Colonic mucosa (tissue), 4 donors: ENCODE measurements around the gene PNPLA3. TPM values are rescaled to one million over a fixed set of nuclear protein-coding genes. Genes with fewer than 3 reads are reported as not detected.

ENCODE experiments used
- DNase-seq: peaks from one replicate; pipeline ENCODE4 v3.0.0-alpha.2; 2020
- H3K27ac ChIP-seq: fragments of 200-600 bp; one replicate; pipeline ENCODE4 v1.8.0; 2021
- H3K27me3 ChIP-seq: fragments of 200-600 bp; one replicate; pipeline ENCODE4 v1.8.0; 2021
- H3K36me3 ChIP-seq: fragments of 200-600 bp; one replicate; pipeline ENCODE4 v1.8.0; 2021
- H3K4me1 ChIP-seq: fragments of 200-600 bp; one replicate; pipeline ENCODE4 v1.8.0; 2021; ENCODE audit warnings: mild to moderate bottlenecking
- H3K4me3 ChIP-seq: fragments of 200-600 bp; one replicate; pipeline ENCODE4 v1.8.0; 2021
- H3K9ac ChIP-seq, 2 donors: one replicate each; pipeline ENCODE4 v1.7.0; 2013; ENCODE audit warnings: control low read depth in 2 of 2, low read depth in 2 of 2, low read length in 2 of 2
- H3K9me3 ChIP-seq: fragments of 200-600 bp; one replicate; pipeline ENCODE4 v1.8.0; 2021
- CTCF ChIP-seq: fragments of 200-600 bp; IDR thresholded peaks from one replicate; pipeline ENCODE4 v1.8.0; 2022; ENCODE audit warnings: antibody characterized with exemption, mild to moderate bottlenecking
- intact Hi-C: fragments of 100-400 bp; cut with DNase I; formaldehyde crosslinking; loops from one replicate; pipeline ENCODE4 v1.14.1; 2022
- total RNA-seq, 2 donors: library from RNA; stranded (reverse); fragmentation: NEBNext Ultra II Directional in 1 of 2; extraction: Animal tissue kit (Norgen Biotek cat#: 25700) in 1 of 2; gene quantifications; one replicate each; pipeline ENCODE4 v1.2.1, GENCODE V29; 2021
- donor health status: healthy.
- donor health status: DM: no; HTN: no; CAD: no.
- donor health status: DM: no; HTN: no; CAD: no.

The PNPLA3 gene
- total RNA-seq, 2 donors from 2014 or later = 0.15 to 1.6 TPM

DNA sequence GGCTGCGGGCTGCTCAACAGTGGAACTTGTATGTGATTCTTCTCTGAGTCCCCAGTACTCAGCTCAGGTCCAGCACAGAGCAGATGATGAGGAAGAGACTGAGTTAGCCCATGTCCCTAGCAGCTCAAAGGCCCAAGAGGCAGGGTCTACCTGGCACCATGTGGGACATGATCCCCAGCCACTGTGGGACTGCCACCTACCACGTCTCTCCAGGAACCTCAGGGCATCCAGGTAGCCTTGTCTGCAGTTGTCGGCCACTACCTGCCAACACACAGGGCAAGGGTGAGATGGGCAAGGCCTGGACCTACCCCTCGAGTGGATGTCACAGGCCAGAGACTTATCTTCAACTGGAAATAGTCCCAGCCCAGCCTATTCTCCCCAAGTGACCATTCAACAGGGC lies 36.2 kb upstream of the PNPLA3 start:
- DNase-seq = no peak
- no peak overlapping the region for H3K9ac ChIP-seq
- intact Hi-C loops = no loop called here
- H3K27me3 ChIP-seq = peaks cover 16% of the 10 kb centered on the region
- H3K9me3 ChIP-seq = no peaks in the 10 kb centered on the region
- no peak overlapping the region for H3K4me3 ChIP-seq
- H3K27ac ChIP-seq = no peak overlapping the region
- no peaks in the 10 kb centered on the region for H3K36me3 ChIP-seq
- TF ChIP-seq CTCF = no peak
- H3K4me1 ChIP-seq = no peaks in the 10 kb centered on the region

DNA sequence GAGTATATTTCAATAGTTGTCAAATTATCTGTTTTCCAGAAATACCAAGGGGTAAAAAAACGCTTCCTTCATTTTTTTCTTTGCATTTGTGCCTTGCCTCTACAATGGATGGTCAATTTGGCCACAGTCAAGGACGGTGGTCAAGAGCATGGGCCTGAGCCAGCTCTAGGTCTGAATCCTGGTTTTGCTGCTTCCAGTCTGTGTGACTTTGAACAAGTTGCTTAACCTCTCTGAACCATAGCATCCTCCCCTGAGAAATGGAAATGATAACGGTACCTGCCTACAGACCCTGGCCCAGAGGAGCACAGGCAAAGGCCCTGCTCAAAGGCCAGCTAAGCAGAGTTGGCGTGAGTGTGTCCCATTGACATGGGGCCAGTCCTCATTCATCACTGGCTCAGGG lies 34.9 kb upstream of the PNPLA3 start:
- Histone ChIP-seq H3K36me3 (no peaks in the 10 kb centered on the region), H3K27ac (no peak overlapping the region), H3K4me1 (no peaks in the 10 kb centered on the region), H3K9me3 (no peaks in the 10 kb centered on the region), H3K9ac (no peak overlapping the region), H3K4me3 (no peak overlapping the region), H3K27me3 (peaks cover 16% of the 10 kb centered on the region)
- intact Hi-C loops = no loop called here
- TF ChIP-seq CTCF = no peak
- no peak for DNase-seq

- intact Hi-C loops = no loop called here
- Histone ChIP-seq H3K27ac (no peak overlapping the region), H3K4me1 (no peaks in the 10 kb centered on the region), H3K27me3 (peaks cover 16% of the 10 kb centered on the region), H3K9ac (no peak overlapping the region), H3K9me3 (no peaks in the 10 kb centered on the region), H3K36me3 (no peaks in the 10 kb centered on the region), H3K4me3 (no peak overlapping the region)
- DNase-seq = no peak
- TF ChIP-seq CTCF = no peak
These were observed 34.3 kb upstream of the PNPLA3 start for GRCh38 chr22:43889201-43889859.

GRCh38 chr22:43889860-43890253 lies 33.7 kb upstream of the PNPLA3 start:
- Histone ChIP-seq H3K27ac (no peak overlapping the region), H3K4me3 (no peak overlapping the region), H3K9ac (no peak overlapping the region), H3K9me3 (no peaks in the 10 kb centered on the region), H3K4me1 (no peaks in the 10 kb centered on the region), H3K27me3 (peaks cover 16% of the 10 kb centered on the region), H3K36me3 (no peaks in the 10 kb centered on the region)
- no peak for DNase-seq
- no peak for TF ChIP-seq CTCF
- intact Hi-C loops = no loop called here

DNA sequence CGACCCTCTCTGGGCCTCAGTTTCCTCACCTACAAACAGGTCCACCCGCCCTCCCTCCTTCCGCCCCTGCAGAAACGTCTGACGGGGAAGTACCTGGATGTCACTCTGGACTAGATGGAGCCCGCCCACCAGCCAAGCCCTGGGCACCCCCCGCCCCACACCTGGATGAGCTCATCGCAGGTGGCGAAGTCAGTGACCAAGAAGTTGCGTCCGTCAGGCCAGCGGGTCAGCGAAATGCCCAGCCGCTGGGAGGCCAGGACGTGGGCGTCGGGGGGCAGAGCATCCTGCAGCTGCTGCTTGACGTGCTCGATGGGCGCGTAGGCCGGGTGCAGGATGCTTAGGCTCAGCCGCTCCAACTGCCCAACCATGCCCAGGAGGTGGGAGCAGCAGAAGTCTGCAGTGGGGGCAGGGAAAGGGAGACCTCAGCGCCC lies 32.7 kb upstream of the PNPLA3 start:
- Histone ChIP-seq H3K4me1 (no peaks in the 10 kb centered on the region), H3K9me3 (no peaks in the 10 kb centered on the region), H3K27me3 (peaks cover 16% of the 10 kb centered on the region), H3K9ac (no peak overlapping the region), H3K36me3 (no peaks in the 10 kb centered on the region), H3K4me3 (no peak overlapping the region), H3K27ac (no peak overlapping the region)
- no peak for DNase-seq
- no peak for TF ChIP-seq CTCF
- intact Hi-C loops = no loop called here
